ENCODE results near the gene TCEANC. TPM values are rescaled to one million over a fixed set of nuclear protein-coding genes. Genes with fewer than 3 reads are reported as not detected.
"Not testable (repeated sequence)": the region's sequence is repeated elsewhere in the genome, so short reads cannot be mapped to it uniquely, and the experiment has no call there.

Gene TCEANC
- 7.3 TPM for total RNA-seq
- long read RNA-seq, partial matches to known transcripts, result 3 of 15 reads
- long read RNA-seq, other reads (novel, unspliced or antisense), result 12 of 15 reads

GRCh38 chrX:13652850-13653693 is at the start of gene TCEANC:
Gene TCEANC (plus strand): TSS chrX:13653141. CDS start chrX:13662509, 9,368 bp downstream.
- intact Hi-C loops (cut with DNase I), result no loop called here
- ATAC-seq (ENCODE audit: poor library complexity) (peak; percentile 99), DNase-seq (peak; percentile 97)

GRCh38 chrX:13605611-13606010 is 47.3 kb upstream of the TCEANC start:
- intact Hi-C loops (cut with DNase I), result no loop called here
- DNase-seq (no peak), ATAC-seq (ENCODE audit: poor library complexity) (no peak)

GRCh38 chrX:13607331-13607995 is 45.5 kb upstream of the TCEANC start:
- intact Hi-C loops (cut with DNase I), result no loop called here
- DNase-seq (no peak), ATAC-seq (ENCODE audit: poor library complexity) (no peak)

- intact Hi-C loops (cut with DNase I), result no loop called here
- no peak for ATAC-seq (ENCODE audit: poor library complexity)
- DNase-seq, result no peak
Measured at GRCh38 chrX:13607996-13608365, 45.0 kb upstream of the TCEANC start.

- ATAC-seq (ENCODE audit: poor library complexity) (no peak), DNase-seq (no peak)
- intact Hi-C loops (cut with DNase I), result no loop called here
Measured at GRCh38 chrX:13614154-13614553, 38.8 kb upstream of the TCEANC start.

- ATAC-seq (ENCODE audit: poor library complexity), result no peak
- DNase-seq, result no peak
- intact Hi-C loops (cut with DNase I), result no loop called here
Measured at GRCh38 chrX:13620207-13620606, 32.7 kb upstream of the TCEANC start.

GRCh38 chrX:13622401-13622964 is 30.5 kb upstream of the TCEANC start:
- DNase-seq (no peak), ATAC-seq (ENCODE audit: poor library complexity) (no peak)
- intact Hi-C loops (cut with DNase I), result no loop called here

GRCh38 chrX:13627306-13627705 is 25.6 kb upstream of the TCEANC start:
- intact Hi-C loops (cut with DNase I), result no loop called here
- ATAC-seq (ENCODE audit: poor library complexity) (no peak), DNase-seq (no peak)

- intact Hi-C loops (cut with DNase I), result not testable (repeated sequence)
Measured at GRCh38 chrX:13637224-13637623, 15.7 kb upstream of the TCEANC start.

GRCh38 chrX:13638021-13638420 is 14.9 kb upstream of the TCEANC start:
- intact Hi-C loops (cut with DNase I), result no loop called here
- ATAC-seq (ENCODE audit: poor library complexity), result no peak
- DNase-seq, result no peak

More at GRCh38 chrX:13637224-13637623, 15.7 kb upstream of the TCEANC start:
- not testable (repeated sequence) for ATAC-seq (ENCODE audit: poor library complexity); DNase-seq

- DNase-seq, result no peak
- no peak for ATAC-seq (ENCODE audit: poor library complexity)
- intact Hi-C loops (cut with DNase I), result no loop called here
Measured at GRCh38 chrX:13638826-13639225, 14.1 kb upstream of the TCEANC start.

GRCh38 chrX:13641684-13642083 is 11.3 kb upstream of the TCEANC start:
- ATAC-seq (ENCODE audit: poor library complexity); intact Hi-C loops (cut with DNase I); DNase-seq: not testable (repeated sequence)

GRCh38 chrX:13645464-13646153 is 7.3 kb upstream of the TCEANC start:
- no peak for ATAC-seq (ENCODE audit: poor library complexity)
- intact Hi-C loops (cut with DNase I), result loop anchor here (2.0 kb wide), 1 partner anchor 143 kb away; no protein-coding TSS in a partner anchor
- DNase-seq, result no peak

GRCh38 chrX:13646154-13646549 is 6.8 kb upstream of the TCEANC start:
- ATAC-seq (ENCODE audit: poor library complexity) (peak; percentile 81), DNase-seq (peak; percentile 65)
- intact Hi-C loops (cut with DNase I), result no loop called here

- intact Hi-C loops (cut with DNase I), result no loop called here
- peak; percentile 65 for ATAC-seq (ENCODE audit: poor library complexity)
- DNase-seq, result peak; percentile 58
Measured at GRCh38 chrX:13647709-13648212, 5.2 kb upstream of the TCEANC start.

GRCh38 chrX:13648336-13648735 is 4.6 kb upstream of the TCEANC start:
- DNase-seq; intact Hi-C loops (cut with DNase I); ATAC-seq (ENCODE audit: poor library complexity): not testable (repeated sequence)

GRCh38 chrX:13649838-13650237 is 3.1 kb upstream of the TCEANC start:
- DNase-seq (no peak), ATAC-seq (ENCODE audit: poor library complexity) (no peak)
- intact Hi-C loops (cut with DNase I), result no loop called here

GRCh38 chrX:13650318-13650717 is 2.6 kb upstream of the TCEANC start:
- DNase-seq (no peak), ATAC-seq (ENCODE audit: poor library complexity) (no peak)
- intact Hi-C loops (cut with DNase I), result no loop called here

GRCh38 chrX:13651150-13651549 is 1.8 kb upstream of the TCEANC start:
- intact Hi-C loops (cut with DNase I), result no loop called here
- DNase-seq (no peak), ATAC-seq (ENCODE audit: poor library complexity) (no peak)

All from Right ventricle myocardium superior (tissue), 1 donor.